ENCODE data around the gene PGA4. TPM values are rescaled to one million over a fixed set of nuclear protein-coding genes. Genes with fewer than 3 reads are reported as not detected.

Gene PGA4
- total RNA-seq, 1 donor from 2014 or later, result 0.67 TPM

- no peaks in the 10 kb centered on the region for H3K27me3 ChIP-seq
- DNase-seq, result no peak
- H3K27ac ChIP-seq, result no peak overlapping the region
- no peaks in the 10 kb centered on the region for H3K36me3 ChIP-seq
- H3K4me3 ChIP-seq, result no peak overlapping the region
- TF ChIP-seq, protein P1, sequence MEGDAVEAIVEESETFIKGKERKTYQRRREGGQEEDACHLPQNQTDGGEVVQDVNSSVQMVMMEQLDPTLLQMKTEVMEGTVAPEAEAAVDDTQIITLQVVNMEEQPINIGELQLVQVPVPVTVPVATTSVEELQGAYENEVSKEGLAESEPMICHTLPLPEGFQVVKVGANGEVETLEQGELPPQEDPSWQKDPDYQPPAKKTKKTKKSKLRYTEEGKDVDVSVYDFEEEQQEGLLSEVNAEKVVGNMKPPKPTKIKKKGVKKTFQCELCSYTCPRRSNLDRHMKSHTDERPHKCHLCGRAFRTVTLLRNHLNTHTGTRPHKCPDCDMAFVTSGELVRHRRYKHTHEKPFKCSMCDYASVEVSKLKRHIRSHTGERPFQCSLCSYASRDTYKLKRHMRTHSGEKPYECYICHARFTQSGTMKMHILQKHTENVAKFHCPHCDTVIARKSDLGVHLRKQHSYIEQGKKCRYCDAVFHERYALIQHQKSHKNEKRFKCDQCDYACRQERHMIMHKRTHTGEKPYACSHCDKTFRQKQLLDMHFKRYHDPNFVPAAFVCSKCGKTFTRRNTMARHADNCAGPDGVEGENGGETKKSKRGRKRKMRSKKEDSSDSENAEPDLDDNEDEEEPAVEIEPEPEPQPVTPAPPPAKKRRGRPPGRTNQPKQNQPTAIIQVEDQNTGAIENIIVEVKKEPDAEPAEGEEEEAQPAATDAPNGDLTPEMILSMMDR (IDR thresholded peaks at IDR 0.05), result no peak
- H3K4me1 ChIP-seq, result no peaks in the 10 kb centered on the region
- no peaks in the 10 kb centered on the region for H3K9me3 ChIP-seq
- intact Hi-C loops (cut with DNase I), result no loop called here
- no peak for ATAC-seq
Measured at GRCh38 chr11:61259363-61259762, 37.2 kb downstream of the PGA4 start.

- intact Hi-C loops (cut with DNase I), result no loop called here
- H3K9me3 ChIP-seq, result no peaks in the 10 kb centered on the region
- no peak for DNase-seq
- no peak for ATAC-seq
- H3K4me3 ChIP-seq, result no peak overlapping the region
- TF ChIP-seq, protein P1 (IDR thresholded peaks at IDR 0.05), result no peak
- no peaks in the 10 kb centered on the region for H3K36me3 ChIP-seq
- no peak overlapping the region for H3K27ac ChIP-seq
- H3K4me1 ChIP-seq, result no peaks in the 10 kb centered on the region
- no peaks in the 10 kb centered on the region for H3K27me3 ChIP-seq
Measured at GRCh38 chr11:61264371-61264770, 42.2 kb downstream of the PGA4 start.

- H3K36me3 ChIP-seq, result no peaks in the 10 kb centered on the region
- intact Hi-C loops (cut with DNase I), result no loop called here
- no peaks in the 10 kb centered on the region for H3K27me3 ChIP-seq
- H3K4me3 ChIP-seq, result no peak overlapping the region
- DNase-seq (no peak), ATAC-seq (no peak)
- H3K9me3 ChIP-seq, result no peaks in the 10 kb centered on the region
- TF ChIP-seq, protein P1 (IDR thresholded peaks at IDR 0.05), result no peak
- H3K27ac ChIP-seq, result no peak overlapping the region
- H3K4me1 ChIP-seq, result no peaks in the 10 kb centered on the region
Measured at GRCh38 chr11:61264795-61265194, 42.6 kb downstream of the PGA4 start.

DNA sequence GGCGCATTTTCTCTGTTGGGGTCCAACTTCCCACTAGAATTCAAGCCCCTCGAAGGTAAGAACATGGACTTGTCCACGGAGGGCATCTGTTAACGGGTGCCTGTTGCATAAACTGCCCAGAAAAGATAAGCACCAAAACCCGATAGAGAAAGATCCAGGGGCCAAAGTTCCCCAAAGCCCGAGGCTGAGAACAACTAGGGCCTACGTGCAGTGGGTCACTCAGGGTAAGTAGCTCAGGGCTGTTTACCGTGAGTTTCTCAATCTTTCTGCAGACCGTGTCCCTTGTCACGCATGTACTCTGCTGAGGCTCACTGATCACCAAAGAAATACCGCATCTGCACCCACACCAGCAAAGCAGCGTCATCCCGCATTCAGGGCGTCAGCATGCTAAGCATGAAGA, 43.2 kb downstream of the PGA4 start:
- Histone ChIP-seq H3K4me1 (no peaks in the 10 kb centered on the region), H3K36me3 (no peaks in the 10 kb centered on the region), H3K9me3 (no peaks in the 10 kb centered on the region), H3K4me3 (no peak overlapping the region), H3K27ac (no peak overlapping the region), H3K27me3 (no peaks in the 10 kb centered on the region)
- DNase-seq (no peak), ATAC-seq (no peak)
- intact Hi-C loops (cut with DNase I), result no loop called here
- TF ChIP-seq, protein P1 (IDR thresholded peaks at IDR 0.05), result no peak

DNA sequence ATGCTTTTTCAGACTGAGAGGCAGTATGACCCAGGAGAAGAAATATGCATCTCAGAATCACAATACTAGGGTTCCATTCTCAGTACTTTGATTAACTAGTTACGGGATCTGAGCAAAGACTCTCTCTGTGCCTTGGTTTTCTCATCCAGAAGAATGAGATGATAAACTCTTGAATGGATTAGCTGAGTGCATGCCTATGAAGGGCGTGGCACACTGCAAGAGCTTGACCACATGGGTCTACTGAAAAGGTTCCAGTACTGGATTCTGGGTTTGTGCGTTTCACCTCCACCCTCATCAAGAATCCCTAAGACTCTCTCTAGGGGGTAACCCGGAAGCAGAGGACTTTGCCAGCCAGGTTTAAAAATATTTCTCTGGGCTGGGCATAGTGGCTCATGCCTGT, 44.5 kb downstream of the PGA4 start:
- intact Hi-C loops (cut with DNase I), result no loop called here
- H3K27ac ChIP-seq, result no peak overlapping the region
- no peaks in the 10 kb centered on the region for H3K36me3 ChIP-seq
- TF ChIP-seq, protein P1 (IDR thresholded peaks at IDR 0.05), result no peak
- no peak for DNase-seq
- no peaks in the 10 kb centered on the region for H3K9me3 ChIP-seq
- no peaks in the 10 kb centered on the region for H3K27me3 ChIP-seq
- no peak overlapping the region for H3K4me3 ChIP-seq
- H3K4me1 ChIP-seq, result no peaks in the 10 kb centered on the region
- peak; percentile 39 for ATAC-seq

- intact Hi-C loops (cut with DNase I), result no loop called here
- Histone ChIP-seq H3K4me3 (no peak overlapping the region), H3K4me1 (no peaks in the 10 kb centered on the region), H3K27ac (no peak overlapping the region), H3K27me3 (no peaks in the 10 kb centered on the region), H3K36me3 (no peaks in the 10 kb centered on the region), H3K9me3 (no peaks in the 10 kb centered on the region)
- DNase-seq (no peak), ATAC-seq (no peak)
- TF ChIP-seq, protein P1 (IDR thresholded peaks at IDR 0.05), result no peak
Measured at GRCh38 chr11:61267437-61267841, 45.3 kb downstream of the PGA4 start.

All from upper lobe of right lung (tissue), 1 donor.